DND-41 (cell line): ENCODE results near the gene COL4A2.

Experiments
- ATAC-seq: fragments of 200-7000 bp; cut with Tn5 transposase; 3 replicates; pipeline ENCODE4 v1.9.1; 2021; ENCODE audit warnings: low read depth; ENCODE audit not compliant: insufficient read depth
- DNase-seq: peaks from one replicate; pipeline ENCODE4 v3.0.0-alpha.2; 2020
- H2AFZ ChIP-seq: 2 replicates; pipeline ENCODE4 v1.6.0; 2012; ENCODE audit warnings: low read depth, low read length
- H3K27ac ChIP-seq: 2 replicates; pipeline ENCODE4 v1.5.1; 2012; ENCODE audit warnings: low read length, inconsistent platforms
- H3K27me3 ChIP-seq: fragments of 200-600 bp; sonication (generic); 2 replicates; pipeline ENCODE4 v1.6.0; 2012; ENCODE audit warnings: low read length, mild to moderate bottlenecking, inconsistent platforms; ENCODE audit not compliant: insufficient read depth, poor library complexity
- H3K36me3 ChIP-seq: 2 replicates; pipeline ENCODE4 v1.5.1; 2012; ENCODE audit warnings: low read length, inconsistent platforms; ENCODE audit not compliant: insufficient read depth
- H3K4me1 ChIP-seq: 2 replicates; pipeline ENCODE4 v1.5.1; 2012; ENCODE audit warnings: mild to moderate bottlenecking, low read length; ENCODE audit not compliant: insufficient read depth
- H3K4me2 ChIP-seq: 2 replicates; pipeline ENCODE4 v1.6.0; 2012; ENCODE audit warnings: mild to moderate bottlenecking, moderate library complexity, low read length, inconsistent platforms; ENCODE audit not compliant: insufficient read depth
- H3K4me3 ChIP-seq, 2 experiments: fragments of 200-600 bp in 1 of 2; shearing (Covaris generic) in 1 of 2; 2 replicates each; pipeline ENCODE4 v1.5.1; 2012 to 2016; ENCODE audit warnings: inconsistent platforms in 2 of 2, low read length in 2 of 2, mild to moderate bottlenecking in 2 of 2, low read depth in 1 of 2, moderate library complexity in 1 of 2
- H3K79me2 ChIP-seq: 2 replicates; pipeline ENCODE4 v1.6.0; 2012; ENCODE audit warnings: low read length, inconsistent platforms; ENCODE audit not compliant: insufficient read depth
- H3K9ac ChIP-seq: 2 replicates; pipeline ENCODE4 v1.6.0; 2012; ENCODE audit warnings: low read depth, mild to moderate bottlenecking, inconsistent platforms, low read length, moderate library complexity
- H3K9me3 ChIP-seq: 2 replicates; pipeline ENCODE4 v1.5.1; 2012; ENCODE audit warnings: low read length, moderate library complexity, mild to moderate bottlenecking, inconsistent platforms; ENCODE audit not compliant: insufficient read depth, severe bottlenecking
- H4K20me1 ChIP-seq: 2 replicates; pipeline ENCODE4 v1.6.0; 2012; ENCODE audit warnings: low read length; ENCODE audit not compliant: insufficient read depth
- EZH2 ChIP-seq: IDR thresholded peaks from 3 replicates; pipeline ENCODE4 v1.6.1; 2012; ENCODE audit warnings: borderline replicate concordance, low read depth, mild to moderate bottlenecking, moderate library complexity, low read length, inconsistent platforms; ENCODE audit not compliant: severe bottlenecking
- TF ChIP-seq, protein P1 (sequence below): IDR thresholded peaks from 2 replicates; pipeline ENCODE4 v1.5.1; 2012; ENCODE audit warnings: borderline replicate concordance, low read length, moderate library complexity, mild to moderate bottlenecking; ENCODE audit not compliant: poor library complexity, severe bottlenecking; ENCODE audit errors: extremely low read depth

COL4A2 gene

DNA sequence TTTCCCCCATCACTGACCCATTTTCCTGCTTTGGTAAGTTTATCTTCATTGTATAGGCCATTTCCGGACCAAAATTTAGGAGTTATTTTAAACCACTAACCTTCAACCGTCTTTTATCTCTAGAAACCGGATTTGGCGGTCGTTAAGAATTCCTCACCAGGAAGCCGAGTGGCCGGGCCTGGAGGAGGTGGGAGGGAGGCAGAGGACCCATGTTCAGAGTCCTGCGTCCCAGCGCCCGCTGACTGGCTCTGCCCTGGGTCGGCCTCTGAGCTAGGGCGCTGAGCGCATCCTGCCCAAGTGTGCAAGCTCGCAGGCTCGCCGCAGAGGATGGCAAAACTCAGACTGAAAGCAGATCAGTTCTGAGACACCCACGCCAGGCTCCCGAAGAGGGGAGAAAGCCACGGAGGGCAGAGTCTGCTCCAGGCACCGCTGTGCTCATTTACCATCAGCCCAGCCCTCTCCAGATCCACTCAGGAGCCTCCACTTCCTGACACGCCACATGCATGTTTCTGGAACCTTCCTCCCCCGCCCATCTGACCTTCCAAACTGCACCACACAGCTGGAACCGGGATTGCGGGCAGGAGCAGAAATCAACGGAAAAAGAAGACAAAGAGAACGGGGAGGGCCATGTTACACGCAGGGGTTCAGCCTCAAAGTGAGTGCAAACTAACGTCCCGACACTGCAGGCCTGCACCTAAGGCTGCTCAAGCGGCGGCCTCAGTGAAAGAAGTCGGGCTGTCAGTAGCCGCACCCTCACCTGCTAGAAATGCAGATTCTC lies 8.4 kb upstream of the COL4A2 start:
- Histone ChIP-seq H4K20me1 (0 out of 2 replicates have a peak, but pooled peaks cover 4% of the 10 kb centered on the region), H3K9ac (no peak overlapping the region), H3K27me3 (peaks cover 61% of the 10 kb centered on the region), H3K4me1 (no peaks in the 10 kb centered on the region), H3K4me2 (no peak overlapping the region), H3K79me2 (no peaks in the 10 kb centered on the region), H3K36me3 (no peaks in the 10 kb centered on the region), H3K27ac (no peak overlapping the region), H3K4me3 (no peak overlapping the region), H2AFZ (no peak overlapping the region), H3K9me3 (no peaks in the 10 kb centered on the region)
- TF ChIP-seq, protein P1, sequence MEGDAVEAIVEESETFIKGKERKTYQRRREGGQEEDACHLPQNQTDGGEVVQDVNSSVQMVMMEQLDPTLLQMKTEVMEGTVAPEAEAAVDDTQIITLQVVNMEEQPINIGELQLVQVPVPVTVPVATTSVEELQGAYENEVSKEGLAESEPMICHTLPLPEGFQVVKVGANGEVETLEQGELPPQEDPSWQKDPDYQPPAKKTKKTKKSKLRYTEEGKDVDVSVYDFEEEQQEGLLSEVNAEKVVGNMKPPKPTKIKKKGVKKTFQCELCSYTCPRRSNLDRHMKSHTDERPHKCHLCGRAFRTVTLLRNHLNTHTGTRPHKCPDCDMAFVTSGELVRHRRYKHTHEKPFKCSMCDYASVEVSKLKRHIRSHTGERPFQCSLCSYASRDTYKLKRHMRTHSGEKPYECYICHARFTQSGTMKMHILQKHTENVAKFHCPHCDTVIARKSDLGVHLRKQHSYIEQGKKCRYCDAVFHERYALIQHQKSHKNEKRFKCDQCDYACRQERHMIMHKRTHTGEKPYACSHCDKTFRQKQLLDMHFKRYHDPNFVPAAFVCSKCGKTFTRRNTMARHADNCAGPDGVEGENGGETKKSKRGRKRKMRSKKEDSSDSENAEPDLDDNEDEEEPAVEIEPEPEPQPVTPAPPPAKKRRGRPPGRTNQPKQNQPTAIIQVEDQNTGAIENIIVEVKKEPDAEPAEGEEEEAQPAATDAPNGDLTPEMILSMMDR, result no peak
- no peak for TF ChIP-seq EZH2
- DNase-seq (no peak), ATAC-seq (no peak)

DNA sequence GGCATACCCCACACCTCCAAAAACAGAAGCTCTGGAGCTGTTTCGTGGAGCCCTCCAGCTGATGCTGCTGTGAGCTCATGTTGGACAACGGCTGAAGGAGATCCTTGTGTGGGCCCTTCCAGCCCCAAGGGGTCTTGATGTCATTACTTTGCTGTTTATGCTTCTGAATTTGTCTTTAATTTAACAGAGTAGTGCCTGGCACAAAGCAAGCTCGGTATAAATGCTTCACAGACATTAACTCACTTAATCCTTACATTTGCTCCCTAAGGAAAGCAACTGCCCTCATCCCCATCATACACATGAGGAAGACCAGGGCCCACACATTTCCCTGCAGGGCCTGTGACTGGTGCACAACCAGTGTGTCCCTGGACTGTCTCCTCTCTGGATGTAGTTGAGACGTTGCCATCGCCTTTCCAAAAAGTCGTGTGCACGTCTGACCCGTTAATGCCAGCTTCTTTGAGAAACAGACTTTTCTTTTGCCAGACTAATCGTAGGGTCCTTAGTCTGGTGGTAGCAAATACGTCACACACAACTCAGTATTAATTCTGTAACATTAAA lies 7.7 kb upstream of the COL4A2 start:
- Histone ChIP-seq H3K36me3 (no peaks in the 10 kb centered on the region), H3K9me3 (no peaks in the 10 kb centered on the region), H2AFZ (no peak overlapping the region), H4K20me1 (0 out of 2 replicates have a peak, but pooled peaks cover 4% of the 10 kb centered on the region), H3K27me3 (peaks cover 62% of the 10 kb centered on the region), H3K27ac (no peak overlapping the region), H3K4me3 (no peak overlapping the region), H3K9ac (no peak overlapping the region), H3K79me2 (no peaks in the 10 kb centered on the region), H3K4me1 (no peaks in the 10 kb centered on the region), H3K4me2 (no peak overlapping the region)
- TF ChIP-seq EZH2, result no peak
- DNase-seq (no peak), ATAC-seq (no peak)

DNA sequence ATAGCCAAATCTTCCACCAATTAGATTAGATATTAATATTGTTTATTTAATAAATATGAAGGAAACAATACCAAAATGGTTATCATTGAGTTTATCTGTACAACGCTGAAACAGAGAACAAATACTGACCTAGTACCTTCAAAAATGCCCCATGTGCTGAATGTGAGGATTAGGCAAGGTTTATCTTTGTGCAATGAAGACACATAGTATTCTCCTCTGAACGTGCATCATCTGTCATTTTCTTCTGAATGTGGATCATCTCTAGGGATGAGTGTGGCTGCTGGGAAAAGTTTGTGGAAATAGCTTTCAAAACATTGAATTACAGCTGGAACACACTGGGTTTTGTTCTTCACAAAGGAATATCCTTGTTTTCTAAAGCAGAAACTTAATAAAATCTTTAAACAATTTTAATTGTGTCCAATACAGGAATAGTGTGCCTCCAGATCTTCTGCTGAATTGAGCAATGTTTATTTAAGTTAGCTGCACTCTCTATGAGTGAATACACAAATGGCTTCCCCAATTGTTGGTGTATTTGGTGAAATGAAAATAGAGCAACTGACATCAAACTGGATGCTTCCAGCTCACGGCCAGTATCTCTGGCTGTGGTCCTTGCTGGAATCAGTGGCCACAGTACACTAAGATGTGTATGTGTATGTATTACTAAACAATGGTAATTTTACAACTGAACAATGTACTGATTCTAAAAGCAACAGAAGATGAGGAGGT lies 6.8 kb upstream of the COL4A2 start:
- no peaks in the 10 kb centered on the region for H3K9me3 ChIP-seq
- H3K36me3 ChIP-seq, result no peaks in the 10 kb centered on the region
- no peak overlapping the region for H3K27ac ChIP-seq
- H3K4me2 ChIP-seq, result no peak overlapping the region
- H2AFZ ChIP-seq, result no peak overlapping the region
- H3K9ac ChIP-seq, result no peak overlapping the region
- DNase-seq, result no peak
- no peaks in the 10 kb centered on the region for H3K4me1 ChIP-seq
- 0 out of 2 replicates have a peak, but pooled peaks cover 4% of the 10 kb centered on the region for H4K20me1 ChIP-seq
- TF ChIP-seq, protein P1, result no peak
- no peak for TF ChIP-seq EZH2
- no peak for ATAC-seq
- no peak overlapping the region for H3K4me3 ChIP-seq
- H3K79me2 ChIP-seq, result no peaks in the 10 kb centered on the region
- peaks cover 67% of the 10 kb centered on the region for H3K27me3 ChIP-seq

DNA sequence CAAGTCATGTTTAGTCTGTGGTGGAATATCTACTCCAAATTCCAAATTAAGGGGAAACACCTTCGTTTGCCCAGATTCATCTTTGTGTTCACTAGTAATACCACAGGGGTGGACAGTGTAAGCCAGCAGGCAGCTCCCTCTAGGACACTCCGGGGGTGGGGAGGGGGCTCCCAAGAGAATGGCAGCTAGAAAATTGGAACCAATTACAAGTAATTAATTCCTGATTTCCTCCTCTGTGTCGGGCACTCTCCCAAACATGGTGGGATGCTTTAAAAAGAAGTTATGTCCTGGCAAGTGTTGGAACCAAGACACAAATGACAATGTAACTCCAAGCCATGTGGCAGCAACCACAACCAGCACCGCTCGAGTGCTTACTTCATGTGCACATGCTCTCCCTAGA lies 6.0 kb upstream of the COL4A2 start:
- TF ChIP-seq, protein P1, result no peak
- TF ChIP-seq EZH2, result no peak
- H3K36me3 ChIP-seq, result no peaks in the 10 kb centered on the region
- ATAC-seq (no peak), DNase-seq (no peak)
- H4K20me1 ChIP-seq, result 0 out of 2 replicates have a peak, but pooled peaks cover 4% of the 10 kb centered on the region
- no peaks in the 10 kb centered on the region for H3K9me3 ChIP-seq
- no peak overlapping the region for H3K4me2 ChIP-seq
- H3K27ac ChIP-seq, result no peak overlapping the region
- no peaks in the 10 kb centered on the region for H3K79me2 ChIP-seq
- H3K9ac ChIP-seq, result no peak overlapping the region
- H2AFZ ChIP-seq, result no peak overlapping the region
- H3K4me3 ChIP-seq, result no peak overlapping the region
- peaks cover 70% of the 10 kb centered on the region for H3K27me3 ChIP-seq
- H3K4me1 ChIP-seq, result no peaks in the 10 kb centered on the region
